OCI-LY7 (cell line): Measurements from ENCODE around the gene FBXO33.

Experiments used
- EZH2phosphoT487 ChIP-seq: fragments of 200-600 bp; sonication (generic); IDR thresholded peaks from 2 replicates; pipeline ENCODE4 v1.6.1; 2018; ENCODE audit warnings: low read depth, borderline replicate concordance, mild to moderate bottlenecking, mixed run types, antibody characterized with exemption, low read length, moderate library complexity, mixed read lengths
- TF ChIP-seq, protein P1 (sequence below): fragments of 200-600 bp; sonication (generic); conservative IDR thresholded peaks from 2 replicates; pipeline ENCODE4 v1.5.1; 2014; ENCODE audit warnings: mild to moderate bottlenecking, antibody characterized with exemption, low read length, moderate library complexity, mixed read lengths

DNA sequence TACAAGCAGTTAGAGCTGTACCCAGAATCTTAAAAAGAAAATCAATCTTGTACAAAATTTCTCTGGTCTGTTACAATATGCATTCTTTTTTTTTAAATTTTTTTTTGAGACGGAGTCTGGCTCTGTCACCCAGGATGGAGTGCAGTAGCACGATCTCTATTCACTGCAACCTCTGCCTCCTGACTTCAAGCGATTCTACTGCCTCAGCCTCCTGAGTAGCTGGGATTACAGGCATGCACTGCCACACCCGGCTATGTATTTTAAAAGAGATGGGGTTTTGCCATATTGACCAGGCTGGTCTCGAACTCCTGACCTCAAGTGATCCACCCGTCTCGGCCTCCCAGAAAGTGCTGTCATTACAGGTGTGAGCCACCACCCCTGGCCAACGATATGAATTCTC is 4.1 kb downstream of the FBXO33 start:
- TF ChIP-seq, protein P1, sequence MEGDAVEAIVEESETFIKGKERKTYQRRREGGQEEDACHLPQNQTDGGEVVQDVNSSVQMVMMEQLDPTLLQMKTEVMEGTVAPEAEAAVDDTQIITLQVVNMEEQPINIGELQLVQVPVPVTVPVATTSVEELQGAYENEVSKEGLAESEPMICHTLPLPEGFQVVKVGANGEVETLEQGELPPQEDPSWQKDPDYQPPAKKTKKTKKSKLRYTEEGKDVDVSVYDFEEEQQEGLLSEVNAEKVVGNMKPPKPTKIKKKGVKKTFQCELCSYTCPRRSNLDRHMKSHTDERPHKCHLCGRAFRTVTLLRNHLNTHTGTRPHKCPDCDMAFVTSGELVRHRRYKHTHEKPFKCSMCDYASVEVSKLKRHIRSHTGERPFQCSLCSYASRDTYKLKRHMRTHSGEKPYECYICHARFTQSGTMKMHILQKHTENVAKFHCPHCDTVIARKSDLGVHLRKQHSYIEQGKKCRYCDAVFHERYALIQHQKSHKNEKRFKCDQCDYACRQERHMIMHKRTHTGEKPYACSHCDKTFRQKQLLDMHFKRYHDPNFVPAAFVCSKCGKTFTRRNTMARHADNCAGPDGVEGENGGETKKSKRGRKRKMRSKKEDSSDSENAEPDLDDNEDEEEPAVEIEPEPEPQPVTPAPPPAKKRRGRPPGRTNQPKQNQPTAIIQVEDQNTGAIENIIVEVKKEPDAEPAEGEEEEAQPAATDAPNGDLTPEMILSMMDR: no peak
- TF ChIP-seq EZH2phosphoT487: no peak
